Right lobe of liver (tissue), 4 donors: Measurements from ENCODE around the gene CFAP251.

Source experiments
- CTCF ChIP-seq, 4 donors: fragments of 200-600 bp in 3 of 4; fragments of 450-650 bp in 1 of 4; IDR thresholded peaks; one replicate each; pipeline versions ENCODE4 v1.5.1 to v1.8.0; 2016 to 2022; ENCODE audit warnings: antibody characterized with exemption in 4 of 4, mild to moderate bottlenecking in 2 of 4
- POLR2A ChIP-seq: fragments of 450-650 bp; IDR thresholded peaks from one replicate; pipeline ENCODE4 v1.6.1; 2017; ENCODE audit warnings: antibody characterized with exemption, mild to moderate bottlenecking
- donor health status: DM: no; HTN: no; CAD: no.
- donor health status: DM: no; HTN: no; CAD: no.
- donor health status: DM: no; HTN: yes; CAD: no.

GRCh38 chr12:121968876-121969275 lies 50.5 kb downstream of the CFAP251 start:
- no peak for TF ChIP-seq CTCF (IDR thresholded peaks at IDR 0.05)
- no peak for TF ChIP-seq POLR2A
